GM18508 (cell line): Measurements from ENCODE around the gene CEP78.

ENCODE experiments used
- ATAC-seq: cut with Tn5 transposase; IDR thresholded peaks from one replicate; pipeline ENCODE4 v1.9.1; 2021; ENCODE audit warnings: moderate number of reproducible peaks; ENCODE audit not compliant: insufficient read depth, unreplicated experiment

The CEP78 gene

DNA sequence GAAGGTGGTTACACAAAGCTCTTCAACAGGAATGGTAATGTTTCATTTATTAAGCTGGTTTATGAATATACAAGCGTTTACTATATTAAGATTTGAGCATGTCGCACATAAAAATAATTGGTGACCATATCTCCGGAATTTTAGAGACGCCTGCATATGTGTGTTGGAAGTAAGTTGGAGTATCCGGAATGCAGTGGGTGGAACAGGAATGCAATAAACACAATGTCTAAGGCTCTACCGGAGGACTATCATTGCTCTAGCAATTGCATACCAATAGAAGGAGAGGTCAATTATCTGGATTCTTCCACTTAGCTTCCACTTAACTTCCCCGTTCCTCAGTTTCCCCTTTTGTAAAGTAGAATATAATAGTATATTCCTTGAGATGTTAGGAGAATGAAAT, 1.1 kb upstream of the CEP78 start:
- ATAC-seq: no peak

DNA sequence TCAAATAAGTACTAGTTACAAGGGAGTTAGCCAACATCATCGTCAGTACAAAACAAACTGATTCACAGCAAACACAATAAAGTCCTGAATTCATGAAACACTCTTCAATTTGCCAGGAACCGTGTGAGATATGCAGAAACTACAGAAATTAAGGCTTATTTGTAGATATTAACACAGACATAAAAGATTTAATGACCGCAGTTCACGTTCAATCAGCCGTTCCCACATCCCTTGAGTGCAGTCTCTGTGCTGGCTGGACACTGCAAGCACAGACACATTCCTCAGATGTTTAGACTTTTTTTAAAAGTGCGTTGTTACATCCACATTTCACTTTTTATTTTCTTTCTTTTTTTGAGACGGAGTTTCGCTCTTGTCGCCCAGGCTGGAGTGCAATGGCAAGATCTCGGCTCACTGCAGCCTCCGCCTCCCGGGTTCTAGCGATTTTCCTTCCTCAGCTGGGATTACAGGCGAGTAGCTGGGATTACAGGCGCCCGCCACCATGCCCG, 566 bp upstream of the CEP78 start:
- ATAC-seq: no peak

DNA sequence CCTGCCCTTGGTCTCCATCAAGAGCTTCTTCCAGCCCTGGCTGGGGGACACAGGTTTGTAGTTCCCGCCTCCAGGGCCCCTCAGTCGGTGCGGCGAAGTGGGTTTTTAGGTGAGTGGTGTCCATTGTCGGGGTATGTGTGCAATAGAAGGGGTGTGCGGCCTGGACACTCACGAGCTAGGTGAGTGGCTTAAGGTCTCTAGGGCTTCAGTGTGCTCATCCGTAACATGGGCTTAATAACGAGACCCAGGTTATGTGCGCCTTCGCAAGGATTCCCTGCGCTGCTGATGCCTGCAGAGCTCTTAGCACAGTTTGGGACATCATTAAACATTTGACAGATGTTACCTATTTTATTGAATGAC, 656 bp downstream of the CEP78 start:
- ATAC-seq: peak; percentile 8

DNA sequence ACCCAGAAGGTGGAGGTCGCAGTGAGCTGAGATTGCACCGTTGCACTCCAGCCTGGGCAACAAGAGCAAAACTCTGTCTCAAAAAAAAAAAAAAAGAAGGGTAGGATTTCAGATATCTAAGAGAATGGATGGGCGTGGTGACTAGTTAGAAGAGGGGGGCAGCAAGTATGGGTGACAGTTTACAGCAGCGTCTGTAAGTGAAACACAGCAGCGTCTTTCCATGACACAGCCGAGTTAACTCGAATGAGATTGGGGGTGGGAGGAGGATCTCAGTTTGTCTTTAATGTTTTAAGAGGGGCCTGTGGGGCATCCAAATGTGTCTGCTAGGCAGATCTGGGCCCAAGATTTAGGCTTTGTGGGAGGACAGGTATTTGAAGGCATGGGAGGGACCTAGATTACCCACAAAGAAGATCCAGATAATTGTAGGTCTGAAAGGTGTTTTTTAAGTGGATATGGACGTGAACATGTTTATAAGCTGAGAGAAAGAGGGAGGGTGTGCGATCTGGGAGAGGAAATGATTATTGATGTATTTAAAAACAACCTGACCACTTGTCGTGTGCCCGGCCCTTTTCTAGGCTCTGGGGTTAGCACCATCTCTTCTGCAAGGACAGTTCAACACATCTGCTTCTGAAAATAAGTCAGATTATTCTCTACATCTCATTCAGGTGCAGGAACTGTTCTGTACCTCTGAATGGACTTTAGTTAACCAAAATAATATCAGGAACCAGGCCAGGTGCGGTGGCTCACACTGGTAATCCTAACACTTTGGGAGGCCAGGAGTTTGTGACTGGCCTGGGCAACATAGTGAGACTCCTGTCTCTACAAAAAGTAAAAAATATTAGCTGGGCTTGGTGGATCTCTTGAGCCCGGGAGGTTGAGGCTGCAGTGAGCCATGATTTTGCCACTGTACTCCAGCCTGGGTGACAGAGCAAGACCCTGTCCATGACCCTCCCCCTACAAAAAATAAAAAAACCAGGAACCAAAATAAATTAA, 2.5 kb downstream of the CEP78 start:
- no peak for ATAC-seq

DNA sequence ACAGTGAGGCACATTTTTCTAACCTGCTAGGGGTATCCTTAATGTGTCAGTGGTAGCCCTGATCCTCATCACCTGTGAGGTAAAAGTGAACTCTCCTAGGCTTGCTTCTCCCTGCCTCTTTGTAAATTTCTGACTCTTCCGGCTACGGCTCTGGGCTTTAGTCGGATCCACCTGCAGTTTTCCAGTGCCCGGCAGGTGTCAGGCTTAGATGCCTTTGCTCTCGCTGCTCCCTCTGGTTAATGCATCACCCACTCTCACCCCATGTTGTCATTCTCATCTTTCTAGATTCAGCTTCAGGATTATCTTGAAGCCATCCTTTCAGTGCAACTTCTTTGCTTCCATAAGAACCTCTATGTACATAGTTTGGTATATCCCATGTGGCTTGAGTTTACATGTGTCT, 3.6 kb downstream of the CEP78 start:
- ATAC-seq: no peak

DNA sequence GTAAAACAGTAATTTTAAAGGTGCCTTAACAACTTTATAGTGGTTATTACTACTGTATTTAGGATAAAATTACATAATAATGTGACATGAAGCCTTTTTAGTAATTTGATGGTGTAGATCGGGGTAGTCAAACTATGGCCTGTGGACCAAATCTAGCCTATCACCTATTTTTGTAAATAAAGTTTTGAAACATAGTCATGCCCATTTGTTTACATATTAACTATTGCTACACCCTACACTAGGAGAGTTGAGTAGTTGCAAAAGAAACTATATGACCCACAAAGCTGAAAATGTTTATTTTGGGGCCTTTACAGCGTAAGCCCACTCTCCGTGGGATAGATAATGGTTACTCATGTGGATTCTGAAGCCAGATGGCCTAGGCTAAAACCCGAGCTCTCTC, 6.2 kb downstream of the CEP78 start:
- no peak for ATAC-seq

DNA sequence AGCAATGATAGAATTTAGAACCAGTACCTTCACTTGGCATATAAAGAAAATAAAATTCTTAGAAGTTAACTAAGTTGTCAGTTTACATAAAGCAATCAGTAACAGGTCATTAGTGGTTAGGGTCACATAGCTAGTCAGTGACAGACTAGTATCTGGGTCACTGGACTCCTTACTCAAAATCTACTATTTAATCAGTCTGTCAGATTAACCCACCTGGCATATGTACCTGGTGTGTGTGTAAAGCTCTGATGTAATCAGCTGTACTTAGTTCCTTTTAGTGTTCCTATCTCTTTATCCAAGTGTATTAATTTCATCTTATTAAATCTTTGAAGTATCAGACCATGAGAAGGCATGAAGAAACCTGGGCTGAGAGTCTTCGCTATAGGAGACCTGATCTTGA, 7.3 kb downstream of the CEP78 start:
- no peak for ATAC-seq

DNA sequence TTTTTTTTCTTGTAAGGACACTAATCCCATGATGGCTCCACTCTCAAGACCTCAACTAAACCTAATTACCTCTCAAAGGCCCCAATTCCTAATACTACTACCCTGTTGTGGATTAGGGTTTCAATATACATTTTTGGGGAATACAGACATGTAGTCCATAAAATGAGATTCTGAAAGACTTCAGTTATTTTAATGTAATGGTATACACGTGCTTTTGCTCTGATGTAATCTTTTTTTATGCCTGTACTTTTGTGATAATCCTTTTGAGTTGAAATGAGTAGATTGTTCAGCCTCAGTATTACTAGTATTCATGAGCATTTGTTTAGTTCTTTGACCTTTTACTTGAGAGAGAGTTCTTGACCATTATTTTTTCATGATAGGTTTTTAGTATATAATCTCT, 9.5 kb downstream of the CEP78 start:
- ATAC-seq: no peak

DNA sequence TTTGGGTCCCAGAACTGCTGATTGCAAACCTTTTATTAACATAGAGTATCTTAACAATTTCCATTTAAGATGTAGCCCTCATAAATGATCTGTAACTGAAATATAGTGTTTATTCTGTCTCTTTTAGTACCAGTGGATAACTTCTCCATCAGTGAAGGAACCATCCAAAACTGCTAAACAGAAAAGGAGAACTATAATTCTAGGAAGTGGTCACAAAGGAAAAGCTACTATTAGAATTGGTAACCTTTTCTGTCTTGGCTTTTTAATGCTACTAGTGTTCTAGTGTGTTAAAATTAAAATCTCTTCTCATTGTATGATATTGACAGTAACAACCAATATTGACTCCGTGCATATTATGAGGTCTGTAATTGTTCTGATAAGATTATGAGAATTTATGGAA, 12.8 kb downstream of the CEP78 start:
- ATAC-seq: no peak

DNA sequence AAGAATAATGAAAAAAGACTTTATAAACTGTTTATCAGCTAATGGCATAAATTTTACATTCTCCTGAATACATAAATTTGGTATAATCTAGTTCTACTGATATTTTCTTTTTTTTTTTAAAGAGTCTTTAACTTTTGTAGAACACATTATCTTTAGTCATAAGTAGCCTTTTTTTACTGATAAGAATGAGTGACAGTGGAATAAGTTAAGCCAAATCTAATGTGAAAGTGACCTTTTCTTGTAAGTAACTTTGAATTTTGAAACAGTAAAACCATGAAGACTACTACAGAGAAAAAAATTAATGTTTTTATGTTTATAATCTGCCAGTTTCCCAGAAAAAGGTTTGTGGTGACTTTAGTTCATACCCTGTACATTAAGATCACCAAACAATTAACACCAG, 13.7 kb downstream of the CEP78 start:
- ATAC-seq: no peak

DNA sequence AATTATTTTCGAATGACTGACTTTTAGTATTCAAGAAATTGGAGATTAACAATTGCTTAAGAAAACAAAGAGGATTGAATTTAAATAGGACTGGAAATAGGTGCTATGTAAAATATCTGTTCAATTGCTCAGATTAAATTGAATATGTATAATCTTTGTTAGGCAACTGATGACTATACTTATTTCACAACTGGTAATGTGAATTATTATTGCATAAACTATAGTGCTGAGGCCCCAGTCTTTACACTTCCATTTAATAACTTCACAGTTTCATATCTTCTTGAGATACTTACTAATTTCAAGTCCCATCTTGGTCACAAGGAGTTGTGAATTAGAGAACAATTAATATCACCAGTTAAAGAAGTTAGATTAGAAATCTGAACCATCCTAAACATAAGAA, 16.7 kb downstream of the CEP78 start:
- no peak for ATAC-seq

DNA sequence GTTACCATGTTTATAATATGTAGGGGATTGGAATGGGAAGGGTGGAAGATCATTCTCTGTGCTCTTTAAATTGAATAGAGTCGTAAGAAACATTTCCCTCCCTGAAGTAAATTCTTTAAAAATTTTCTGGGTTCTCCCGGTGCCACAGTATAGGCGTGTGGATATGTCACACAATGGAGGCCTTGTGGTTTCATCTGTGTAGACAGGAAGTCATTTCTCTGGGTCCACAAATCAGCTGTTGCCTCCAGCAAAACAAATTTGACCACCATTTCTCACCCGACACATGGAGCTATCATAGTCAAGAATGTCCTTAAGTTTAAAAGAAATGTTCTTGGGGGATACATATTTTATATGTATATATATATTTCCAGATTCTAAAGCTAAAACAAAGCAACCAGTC, 17.4 kb downstream of the CEP78 start:
- no peak for ATAC-seq

DNA sequence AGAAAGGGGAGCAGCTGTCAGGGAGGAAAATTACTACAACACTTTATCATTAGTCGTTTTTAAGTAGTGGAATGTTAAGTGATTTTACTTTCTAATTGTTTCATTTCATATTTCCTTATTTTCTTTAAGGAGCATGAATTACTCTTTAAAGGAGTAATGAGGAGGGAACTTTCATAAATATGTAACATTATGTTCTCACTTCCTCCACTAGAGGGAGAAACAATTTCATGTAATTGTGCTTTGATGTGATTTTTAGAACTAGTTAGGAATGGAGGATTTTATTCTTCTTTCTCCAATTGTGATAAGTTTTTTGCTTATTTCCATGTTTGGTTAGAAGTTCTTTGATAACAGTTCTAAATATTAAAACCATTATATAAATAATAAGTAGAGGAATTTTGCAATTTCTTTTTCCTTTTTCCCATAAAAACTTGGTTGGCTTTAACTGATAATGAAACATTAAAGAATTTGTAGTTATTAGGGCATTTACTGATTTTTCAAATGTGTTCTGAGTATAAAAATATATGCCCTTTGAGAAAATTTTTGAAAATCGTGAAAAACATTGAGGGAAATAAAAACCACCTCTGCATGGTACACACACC, 25.6 kb downstream of the CEP78 start:
- ATAC-seq: no peak

DNA sequence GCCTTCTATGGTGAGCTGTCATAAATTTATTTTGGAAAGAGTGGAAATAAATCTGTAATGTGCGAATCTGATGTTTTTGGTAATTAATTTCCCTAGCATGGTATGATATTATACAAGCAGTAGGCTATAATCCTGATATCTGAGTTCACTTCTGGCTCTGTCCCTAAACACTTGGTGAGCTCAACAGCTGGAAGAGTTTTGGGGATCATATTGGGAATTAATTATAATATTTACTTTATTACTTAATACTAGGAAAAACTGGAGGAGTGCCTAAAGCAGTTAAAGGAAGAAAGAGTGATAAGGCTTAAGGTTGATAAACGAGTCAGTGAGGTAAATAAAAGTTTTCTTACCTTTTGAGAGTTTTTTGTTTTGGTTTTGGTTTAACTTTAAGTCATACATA, 26.8 kb downstream of the CEP78 start:
- ATAC-seq: no peak

DNA sequence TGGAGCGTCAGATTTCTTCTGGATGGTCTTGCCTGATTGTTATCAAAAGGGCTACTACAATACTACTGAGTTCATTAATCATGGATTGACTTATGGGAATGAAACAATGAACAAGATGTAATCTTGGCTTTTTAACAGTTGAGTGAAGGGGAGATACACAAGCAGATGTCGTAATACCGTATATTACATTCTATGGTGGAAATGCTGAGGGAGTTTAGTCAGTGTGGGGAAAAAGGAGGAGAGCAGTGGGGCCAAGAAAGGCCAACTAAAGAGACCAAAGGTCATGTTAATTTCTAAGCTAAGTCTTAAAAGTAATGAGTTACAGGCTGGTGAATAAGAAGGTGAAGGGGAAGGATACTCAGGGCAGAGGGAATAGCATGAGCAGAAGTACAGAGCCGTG, 32.0 kb downstream of the CEP78 start:
- no peak for ATAC-seq

DNA sequence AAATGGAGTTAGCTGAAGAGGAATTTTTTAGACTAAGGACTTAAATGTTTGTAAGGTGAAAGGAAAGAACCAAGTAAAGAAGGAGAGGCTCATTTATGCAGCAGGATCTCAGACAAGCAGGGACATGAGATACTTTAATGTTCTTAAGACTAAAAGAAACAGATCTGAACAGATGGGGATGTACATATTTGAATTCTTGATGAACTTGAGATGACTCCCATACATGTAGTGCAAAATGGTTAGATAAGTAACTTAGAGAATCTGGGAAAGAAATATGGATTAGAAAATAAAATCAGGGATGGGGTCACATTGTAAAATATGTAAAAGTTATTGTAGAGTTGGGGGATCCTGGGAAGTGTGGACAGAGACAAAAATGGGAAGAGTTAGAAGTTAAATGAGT, 33.9 kb downstream of the CEP78 start:
- no peak for ATAC-seq

DNA sequence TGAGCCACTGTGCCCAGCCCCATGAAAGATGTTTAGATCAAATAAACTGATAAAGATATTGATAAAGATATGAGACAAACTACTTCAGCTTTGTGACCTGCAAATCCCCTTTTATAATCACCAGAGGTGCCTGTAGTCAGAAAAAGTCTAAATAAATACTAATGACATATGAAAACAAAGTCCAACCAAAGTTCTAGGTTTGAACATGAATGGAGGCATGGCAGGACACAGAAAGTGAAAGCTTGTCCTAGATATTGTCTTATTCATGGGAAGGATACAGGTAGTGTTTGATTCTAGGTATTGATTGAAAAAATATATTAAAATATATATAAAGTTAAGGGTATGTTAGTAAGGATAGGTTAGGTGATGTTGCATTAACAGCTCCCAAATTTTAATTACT, 36.4 kb downstream of the CEP78 start:
- ATAC-seq: no peak

DNA sequence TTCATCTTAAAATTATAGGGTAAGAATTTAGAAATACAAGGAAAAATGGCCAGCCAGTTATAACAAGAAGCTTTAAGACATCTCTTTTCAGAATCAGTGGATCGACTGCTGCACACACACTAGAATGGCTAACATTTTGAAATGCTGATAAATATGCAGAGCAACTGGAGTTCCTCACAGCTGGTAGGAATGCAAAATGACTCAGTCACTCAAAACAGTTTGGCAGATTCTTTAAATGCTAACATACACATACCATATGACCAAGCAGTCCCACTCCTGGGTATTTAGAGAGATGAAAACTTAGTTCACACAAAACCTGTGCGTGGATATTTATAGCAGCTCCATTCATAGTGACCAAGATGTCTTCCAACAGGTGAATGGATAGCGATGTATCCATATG, 37.9 kb downstream of the CEP78 start:
- ATAC-seq: no peak

DNA sequence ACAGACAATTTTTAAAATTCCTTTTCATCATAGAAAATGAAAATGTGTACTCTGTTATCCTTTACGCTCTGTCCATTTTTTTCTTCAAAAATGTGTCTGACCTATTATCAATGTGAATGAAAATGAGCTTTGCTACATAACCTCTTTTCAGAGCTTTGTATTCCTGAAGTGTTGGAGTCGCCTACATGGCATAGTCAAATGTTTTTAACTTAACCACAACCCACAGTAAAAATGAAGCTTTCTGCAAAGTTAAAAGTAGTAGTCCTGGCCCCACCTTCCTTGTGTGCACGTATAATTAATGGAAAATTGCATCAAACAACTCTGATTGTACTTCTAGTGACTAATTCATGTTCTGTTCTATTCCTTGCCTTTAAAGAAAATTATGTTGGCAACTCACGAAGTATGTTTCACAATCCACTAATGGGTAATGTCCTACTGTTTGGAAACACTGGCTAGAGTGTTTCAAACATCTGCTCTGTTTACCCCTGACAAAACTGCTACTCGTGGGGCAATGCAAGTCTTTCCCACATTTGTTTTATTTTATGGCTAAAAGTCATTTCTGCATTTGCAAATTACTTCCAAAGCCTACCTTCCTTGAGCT, 42.4 kb downstream of the CEP78 start:
- ATAC-seq: no peak

DNA sequence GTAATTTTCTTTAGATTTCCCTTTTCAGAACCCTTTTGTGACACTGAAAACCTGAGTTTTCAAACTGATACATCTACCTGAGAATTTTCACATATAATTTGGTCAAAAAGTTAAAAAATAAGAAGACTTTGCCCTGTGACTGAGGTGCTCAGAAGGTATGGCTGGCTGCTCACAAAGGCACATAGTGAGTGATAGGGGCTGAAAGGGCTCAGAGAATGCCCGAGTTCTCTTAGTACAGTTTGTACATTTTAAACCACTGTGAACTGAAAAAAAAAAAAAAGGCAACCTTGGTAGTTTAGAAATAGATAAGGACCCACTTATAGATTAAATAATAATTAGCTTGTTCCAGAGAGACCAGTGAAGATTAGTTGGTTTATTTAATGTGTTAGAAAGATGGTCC, 42.9 kb downstream of the CEP78 start:
- ATAC-seq: no peak

DNA sequence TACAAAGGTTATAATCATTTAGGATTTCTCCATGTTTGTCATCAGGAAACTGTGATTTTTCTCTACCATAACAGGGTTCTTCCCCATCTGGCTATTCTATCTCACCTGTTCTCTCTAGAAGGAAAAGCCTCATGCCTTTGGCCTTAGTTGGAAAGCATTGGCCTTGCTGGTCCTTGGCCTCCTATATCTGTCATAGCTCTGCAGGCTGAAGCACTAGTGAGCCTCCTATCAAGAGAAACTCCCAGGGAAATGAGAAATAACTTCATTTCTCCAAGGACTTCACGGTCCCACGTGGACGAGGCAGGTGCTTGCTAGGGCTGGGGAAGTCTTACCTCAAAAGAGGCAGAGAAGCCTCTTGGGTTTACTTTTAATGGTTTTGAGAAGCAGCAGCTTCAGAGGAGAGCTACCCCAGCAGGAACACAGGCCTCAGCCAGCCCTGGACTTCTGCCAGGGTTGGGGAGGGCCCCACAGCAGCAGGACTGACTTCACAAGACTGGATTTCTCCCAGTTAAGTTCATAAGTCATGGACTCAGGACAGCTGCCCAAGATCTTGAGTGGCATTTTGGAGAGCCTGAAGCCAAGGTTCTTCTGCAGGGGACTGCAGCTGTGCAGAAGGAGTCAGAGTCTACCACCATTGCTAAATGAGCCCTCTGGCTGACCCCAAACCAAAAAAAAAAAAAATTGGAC, 45.2 kb downstream of the CEP78 start:
- ATAC-seq: no peak
